ENCODE measurements around the gene FOXL2. TPM values are rescaled to one million over a fixed set of nuclear protein-coding genes. Genes with fewer than 3 reads are reported as not detected.
"Not testable (repeated sequence)": the region's sequence is repeated elsewhere in the genome, so short reads cannot be mapped to it uniquely, and the experiment has no call there.

The FOXL2 gene
- total RNA-seq, 6 experiments from 2014 or later, result 0.71 to 8.0 (median 7.0) TPM

DNA sequence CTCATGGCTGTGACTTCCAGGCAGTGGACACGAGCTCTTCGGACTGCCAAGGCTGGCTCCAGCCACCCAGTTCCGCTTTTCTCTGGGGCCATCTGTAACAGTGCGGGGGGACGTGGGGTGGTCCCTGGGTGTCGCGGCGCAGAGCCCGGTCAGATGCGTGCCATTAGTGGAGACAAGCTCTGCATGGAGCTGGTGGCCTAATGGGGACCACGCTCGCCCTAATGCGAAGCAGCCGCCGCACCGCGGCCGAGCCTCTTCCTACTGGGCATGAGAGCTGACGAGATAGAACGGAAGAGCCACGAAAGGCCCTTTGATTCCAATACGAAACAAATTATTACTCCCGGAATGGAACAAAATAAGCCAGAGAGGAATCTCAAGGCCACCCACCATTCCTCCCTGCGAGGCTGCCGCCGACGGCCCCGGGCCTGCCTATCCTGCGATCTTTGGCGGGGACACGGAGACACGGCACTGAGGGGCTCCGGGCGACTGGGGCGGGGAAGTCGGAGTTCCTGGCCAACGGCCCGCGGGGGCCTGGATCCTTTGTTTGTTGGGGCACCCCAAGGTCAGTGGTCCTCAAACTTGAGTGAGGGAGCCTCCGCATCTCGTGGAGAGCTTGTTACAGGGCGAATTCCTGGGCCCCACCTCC, 18.1 kb downstream of the FOXL2 start:
- Mint-ChIP-seq H3K4me1 (ENCODE audit: low read depth) (no peaks in the 10 kb centered on the region), H3K27me3 (ENCODE audit: insufficient read depth) (peaks cover 12% of the 10 kb centered on the region), H3K4me3 (no peak overlapping the region)

DNA sequence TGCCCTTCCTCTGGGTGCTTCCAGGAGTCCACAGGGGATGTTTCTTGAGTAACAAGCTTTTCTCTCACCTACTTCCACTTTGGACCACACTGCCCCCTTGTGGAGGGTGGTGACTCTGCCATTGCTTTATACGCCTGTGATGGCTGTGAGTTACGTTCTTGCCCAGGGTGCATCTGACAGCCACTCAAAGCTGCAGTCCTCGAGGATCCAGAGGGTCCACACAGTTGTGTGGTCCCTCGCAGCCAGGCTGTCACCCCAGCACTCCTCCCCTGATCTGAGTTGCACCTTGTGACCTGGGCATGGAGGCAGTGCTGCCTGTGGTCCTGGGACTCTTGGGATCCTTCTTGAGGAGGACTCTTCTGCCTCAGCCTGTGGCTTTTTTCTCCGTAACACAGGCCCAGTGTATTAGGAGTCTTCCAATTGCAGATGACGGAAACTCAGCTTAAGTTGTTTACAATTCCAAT, 23.4 kb downstream of the FOXL2 start:
- Mint-ChIP-seq H3K4me1 (ENCODE audit: low read depth) (peaks cover 24% of the 10 kb centered on the region), H3K27ac (no peak overlapping the region), H3K27me3 (ENCODE audit: insufficient read depth) (peaks cover 6% of the 10 kb centered on the region), H3K4me3 (no peak overlapping the region), H3K36me3 (ENCODE audit: low read depth) (no peaks in the 10 kb centered on the region), H3K9me3 (no peaks in the 10 kb centered on the region)
- peak; percentile 80 for DNase-seq
- TF ChIP-seq, protein P1, sequence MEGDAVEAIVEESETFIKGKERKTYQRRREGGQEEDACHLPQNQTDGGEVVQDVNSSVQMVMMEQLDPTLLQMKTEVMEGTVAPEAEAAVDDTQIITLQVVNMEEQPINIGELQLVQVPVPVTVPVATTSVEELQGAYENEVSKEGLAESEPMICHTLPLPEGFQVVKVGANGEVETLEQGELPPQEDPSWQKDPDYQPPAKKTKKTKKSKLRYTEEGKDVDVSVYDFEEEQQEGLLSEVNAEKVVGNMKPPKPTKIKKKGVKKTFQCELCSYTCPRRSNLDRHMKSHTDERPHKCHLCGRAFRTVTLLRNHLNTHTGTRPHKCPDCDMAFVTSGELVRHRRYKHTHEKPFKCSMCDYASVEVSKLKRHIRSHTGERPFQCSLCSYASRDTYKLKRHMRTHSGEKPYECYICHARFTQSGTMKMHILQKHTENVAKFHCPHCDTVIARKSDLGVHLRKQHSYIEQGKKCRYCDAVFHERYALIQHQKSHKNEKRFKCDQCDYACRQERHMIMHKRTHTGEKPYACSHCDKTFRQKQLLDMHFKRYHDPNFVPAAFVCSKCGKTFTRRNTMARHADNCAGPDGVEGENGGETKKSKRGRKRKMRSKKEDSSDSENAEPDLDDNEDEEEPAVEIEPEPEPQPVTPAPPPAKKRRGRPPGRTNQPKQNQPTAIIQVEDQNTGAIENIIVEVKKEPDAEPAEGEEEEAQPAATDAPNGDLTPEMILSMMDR (IDR thresholded peaks at IDR 0.05), result peak; percentile 97

More for the DNA sequence above, 18.1 kb downstream of the FOXL2 start:
- TF ChIP-seq, protein P1 (IDR thresholded peaks at IDR 0.05), result no peak
- no peak for DNase-seq
- no peaks in the 10 kb centered on the region for H3K9me3 Mint-ChIP-seq
- no peaks in the 10 kb centered on the region for H3K36me3 Mint-ChIP-seq (ENCODE audit: low read depth)
- no peak overlapping the region for H3K27ac Mint-ChIP-seq

DNA sequence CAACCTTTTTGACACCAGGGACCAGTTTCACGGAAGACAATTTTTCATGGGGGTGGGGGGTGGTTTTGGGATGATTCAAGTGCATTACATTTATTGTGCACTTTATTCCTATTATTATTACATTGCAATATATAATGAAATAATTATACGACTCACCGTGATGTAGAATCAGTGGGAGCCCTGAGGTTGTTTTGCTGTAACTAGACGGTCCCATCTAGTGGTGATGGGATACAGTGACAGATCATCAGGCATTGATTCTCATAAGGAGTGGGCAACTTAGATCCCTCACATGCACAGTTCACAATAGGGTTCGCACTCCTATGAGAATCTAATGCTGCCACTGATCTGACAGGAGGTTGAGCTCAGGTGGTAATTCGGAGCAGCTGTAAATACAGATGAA, 24.5 kb downstream of the FOXL2 start:
- Mint-ChIP-seq H3K4me3 (peak overlapping the region; percentile 23; the same call in 1 of the 2 replicates), H3K4me1 (ENCODE audit: low read depth) (peaks cover 24% of the 10 kb centered on the region), H3K27ac (peak overlapping the region; percentile 64)
- peak; percentile 26 for DNase-seq
- not testable (repeated sequence) for H3K36me3 Mint-ChIP-seq (ENCODE audit: low read depth); H3K27me3 Mint-ChIP-seq (ENCODE audit: insufficient read depth); H3K9me3 Mint-ChIP-seq
- TF ChIP-seq, protein P1 (IDR thresholded peaks at IDR 0.05), result peak; percentile 49

DNA sequence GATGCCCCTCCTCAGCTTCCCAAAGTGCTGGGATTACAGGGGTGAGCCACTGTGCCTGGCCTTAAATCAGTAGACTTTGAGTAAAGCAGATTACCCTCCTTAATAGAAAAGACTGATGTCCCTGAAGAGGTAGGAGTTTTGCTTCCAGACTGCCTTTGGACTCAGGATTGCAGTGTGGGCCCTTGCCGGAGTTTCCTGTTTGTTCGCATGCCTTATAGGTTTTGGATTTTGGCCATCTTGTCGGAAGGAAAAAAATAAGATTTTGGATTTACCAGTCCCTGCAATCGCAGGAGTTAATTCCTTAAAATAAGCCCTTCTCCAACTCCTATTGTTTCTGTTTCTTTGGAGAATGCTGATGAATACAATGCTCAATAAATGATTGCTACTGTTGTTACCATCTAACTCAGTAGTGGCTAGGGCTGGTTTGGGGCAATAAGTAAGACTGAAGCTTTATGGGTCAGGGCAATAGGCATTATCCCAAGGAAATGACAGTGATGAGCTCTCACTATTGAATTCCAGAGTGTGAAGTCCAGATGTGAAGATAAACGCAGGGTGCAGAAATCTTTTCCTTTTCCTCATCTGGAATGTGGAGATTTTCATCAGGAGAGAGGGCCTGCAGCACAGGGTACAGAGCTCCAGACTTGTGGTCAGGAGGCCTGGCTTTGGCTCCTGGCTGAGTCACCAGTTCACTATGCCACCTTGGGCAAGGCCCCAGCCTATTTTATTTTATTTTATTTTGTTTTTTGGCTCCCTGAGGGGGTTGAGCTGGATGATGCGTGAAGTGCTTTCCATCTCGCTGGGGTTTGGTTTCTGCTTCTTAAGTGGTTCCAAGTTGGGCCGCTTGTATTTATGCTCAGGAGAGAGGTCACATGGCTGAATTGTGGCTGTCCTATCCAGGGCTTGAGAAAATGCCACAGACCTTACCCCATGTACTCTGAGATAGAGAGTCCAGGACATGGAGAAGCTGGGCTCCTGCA, 25.3 kb downstream of the FOXL2 start:
- peak; percentile 85 for DNase-seq
- H3K27ac Mint-ChIP-seq, result peak overlapping the region; percentile 64
- H3K4me3 Mint-ChIP-seq, result peak overlapping the region; percentile 53
- H3K36me3 Mint-ChIP-seq (ENCODE audit: low read depth), result no peaks in the 10 kb centered on the region
- peaks cover 8% of the 10 kb centered on the region for H3K27me3 Mint-ChIP-seq (ENCODE audit: insufficient read depth)
- no peaks in the 10 kb centered on the region for H3K9me3 Mint-ChIP-seq
- H3K4me1 Mint-ChIP-seq (ENCODE audit: low read depth), result peaks cover 27% of the 10 kb centered on the region
- TF ChIP-seq, protein P1 (IDR thresholded peaks at IDR 0.05), result no peak

GRCh38 chr3:138919325-138919724, 27.6 kb downstream of the FOXL2 start:
- H3K4me3 Mint-ChIP-seq, result no peak overlapping the region

More at GRCh38 chr3:138919325-138919724, 27.6 kb downstream of the FOXL2 start:
- Mint-ChIP-seq H3K27me3 (ENCODE audit: insufficient read depth) (peaks cover 3% of the 10 kb centered on the region; the same call in 1 of the 2 replicates), H3K27ac (no peak overlapping the region), H3K4me1 (ENCODE audit: low read depth) (peaks cover 36% of the 10 kb centered on the region), H3K9me3 (no peaks in the 10 kb centered on the region), H3K36me3 (ENCODE audit: low read depth) (no peaks in the 10 kb centered on the region)
- DNase-seq, result no peak
- TF ChIP-seq, protein P1 (IDR thresholded peaks at IDR 0.05), result no peak
